ENCODE data around the gene GHR.

GHR gene

GRCh38 chr5:42612750-42613366 is 189.6 kb downstream of the GHR start:
- DNase-seq = no peak

DNA sequence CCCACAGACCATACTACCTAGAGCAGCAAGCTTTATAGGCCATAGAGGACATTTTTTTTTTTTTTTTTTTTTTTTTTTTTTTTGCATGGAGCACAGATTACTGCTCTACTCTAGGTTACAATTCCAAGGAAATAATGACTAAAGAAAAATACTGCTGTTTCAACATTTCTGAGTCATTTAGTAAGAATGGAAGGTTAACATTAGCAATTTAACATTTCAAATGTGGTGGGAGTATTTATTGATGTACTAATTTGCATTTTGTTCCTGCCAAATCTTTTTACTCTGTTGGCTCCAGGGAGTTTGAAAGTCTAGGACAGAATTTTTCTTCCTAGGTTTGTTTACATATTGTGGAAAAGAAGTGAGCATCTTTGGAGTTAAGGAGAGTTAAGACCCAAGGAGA is 191.3 kb downstream of the GHR start:
- DNase-seq = no peak

- DNase-seq = no peak
These were observed 197.5 kb downstream of the GHR start for GRCh38 chr5:42620579-42621216.

DNA sequence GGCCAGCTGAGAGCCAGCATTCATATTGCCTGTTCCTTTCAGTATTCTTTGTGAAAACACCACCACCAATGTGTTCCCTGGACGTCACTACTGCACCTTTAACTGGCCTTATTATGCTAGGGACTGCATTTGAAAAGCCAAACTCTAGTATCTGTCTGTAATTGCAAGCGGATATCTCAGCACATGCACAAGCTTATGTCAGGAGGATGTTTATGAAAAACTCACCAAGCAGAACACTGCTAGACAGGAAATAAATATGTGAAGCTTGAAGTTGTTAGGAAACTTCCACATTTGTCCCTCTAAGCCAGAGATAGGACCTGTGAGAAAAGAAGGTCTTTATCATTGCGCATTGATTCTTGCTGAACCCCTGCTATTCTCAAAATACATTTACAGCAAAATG is 198.0 kb downstream of the GHR start:
- no peak for DNase-seq

DNA sequence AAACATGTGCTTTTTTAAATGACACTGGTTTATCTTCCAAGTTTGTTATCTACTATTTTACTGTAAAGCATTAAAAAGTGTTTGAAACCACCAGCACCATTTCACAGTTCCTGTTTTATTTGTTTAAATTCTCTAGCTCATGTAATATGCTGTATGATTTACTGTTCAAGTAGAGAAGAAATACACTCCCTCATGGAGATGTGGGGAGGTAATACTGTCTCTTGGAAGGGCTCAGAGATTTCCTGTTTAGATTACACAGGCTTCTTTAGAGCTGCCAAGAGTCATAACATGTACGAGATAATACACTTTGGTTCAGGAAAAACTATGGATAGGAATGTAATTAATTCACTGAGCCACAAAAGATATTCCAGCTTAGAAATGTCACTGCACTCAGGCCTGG is 198.4 kb downstream of the GHR start:
- no peak for DNase-seq

DNA sequence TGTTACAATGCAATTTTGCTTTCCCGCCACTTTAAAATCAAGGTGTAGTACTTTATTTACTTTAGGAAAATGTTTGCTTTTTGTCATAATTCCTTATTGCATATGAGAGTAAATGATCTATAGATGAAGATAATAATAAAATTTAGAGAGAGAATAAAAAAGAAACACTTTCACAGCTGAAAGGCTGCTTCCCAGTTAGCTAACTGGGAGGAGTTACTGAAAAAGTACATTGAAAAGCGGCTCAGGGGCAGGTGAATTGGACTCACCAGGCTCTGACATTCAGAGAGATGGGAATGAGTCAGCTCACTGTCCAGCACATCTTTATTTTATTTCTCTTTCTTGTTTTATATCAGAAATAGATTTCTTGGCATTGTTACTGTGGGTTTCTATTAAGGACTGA is 201.7 kb downstream of the GHR start:
- no peak for DNase-seq

- DNase-seq = no peak
These were observed 203.2 kb downstream of the GHR start for GRCh38 chr5:42626462-42626861.

DNA sequence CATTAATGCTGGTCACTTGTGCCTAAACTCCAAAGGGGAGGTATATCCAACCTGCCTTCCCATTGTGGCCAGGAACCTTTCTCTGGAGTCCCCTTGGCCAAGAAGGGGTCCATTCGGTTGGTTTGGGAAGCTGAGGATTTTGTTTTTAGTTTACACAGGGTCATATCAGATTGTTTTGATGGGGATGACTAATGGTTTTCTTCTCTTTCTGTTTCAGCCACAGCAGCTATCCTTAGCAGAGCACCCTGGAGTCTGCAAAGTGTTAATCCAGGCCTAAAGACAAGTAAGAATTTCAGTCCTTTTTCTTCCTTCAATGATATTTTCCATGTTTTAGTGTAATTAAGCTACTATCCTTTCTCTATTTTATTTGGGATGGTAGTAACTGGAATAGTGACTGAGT is 205.6 kb downstream of the GHR start:
- DNase-seq = no peak

DNA sequence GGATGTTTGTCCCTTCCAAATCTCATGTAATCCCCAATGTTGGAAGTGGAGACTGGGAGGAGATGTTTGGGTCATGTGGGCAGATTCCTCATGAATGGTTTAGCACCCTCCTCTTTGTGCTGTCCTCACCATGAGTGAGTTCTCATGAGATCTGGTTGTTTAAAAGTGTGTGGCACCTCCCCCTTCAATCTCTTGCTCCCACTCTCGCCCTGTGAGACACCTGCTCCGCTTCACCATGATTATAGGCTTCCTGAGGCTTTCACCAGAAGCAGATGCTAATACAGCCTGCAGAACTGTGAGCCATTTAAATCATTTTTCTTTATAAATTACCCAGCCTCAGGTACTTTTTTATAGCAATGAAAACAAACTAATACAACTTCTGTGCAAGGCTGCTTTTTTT is 206.0 kb downstream of the GHR start:
- no peak for DNase-seq

DNA sequence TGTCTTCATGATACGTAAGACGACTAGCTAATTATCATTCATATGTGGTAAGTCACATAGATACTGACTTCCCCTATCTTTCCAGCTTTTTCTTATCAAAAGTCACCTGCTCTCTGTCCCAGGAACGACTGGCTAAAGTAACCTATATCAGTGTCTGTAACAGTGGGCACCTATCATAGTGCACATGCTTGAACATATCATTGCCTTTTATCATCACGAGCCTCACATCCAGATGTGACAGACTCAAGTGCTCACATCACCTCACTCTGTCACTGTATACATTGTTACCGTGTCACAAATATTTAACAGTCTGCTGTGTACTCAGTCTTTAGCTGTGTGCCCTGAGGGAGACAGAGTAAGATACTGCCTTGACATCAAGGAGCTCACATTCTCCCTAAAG is 208.0 kb downstream of the GHR start:
- no peak for DNase-seq

DNA sequence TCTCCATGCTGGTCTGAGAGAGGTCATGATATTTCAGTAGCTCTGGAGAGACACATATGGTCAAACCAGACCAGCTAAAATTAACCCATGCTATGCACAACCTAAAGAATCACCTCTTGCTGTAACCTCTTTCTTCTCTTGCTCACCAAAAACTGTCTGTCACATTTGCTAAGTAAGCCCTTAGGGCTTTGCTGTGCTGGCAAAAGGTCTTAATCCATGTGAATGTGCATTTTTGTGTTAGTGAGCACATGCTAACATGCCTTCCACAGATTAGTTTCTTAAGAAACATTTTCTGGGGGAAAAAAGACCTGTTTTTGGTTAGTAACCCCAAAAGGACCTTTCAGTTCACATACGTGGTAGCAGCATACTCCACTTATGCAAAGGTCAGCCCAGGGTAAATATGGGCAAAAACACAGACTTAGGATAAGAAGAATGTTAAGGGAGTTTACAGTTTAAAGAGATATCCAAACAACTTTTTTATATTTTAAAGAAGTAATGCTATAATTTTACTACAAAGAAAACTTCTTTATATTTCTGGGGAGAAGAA is 209.2 kb downstream of the GHR start:
- DNase-seq = no peak

GRCh38 chr5:42634575-42634974 is 211.3 kb downstream of the GHR start:
- no peak for DNase-seq

DNA sequence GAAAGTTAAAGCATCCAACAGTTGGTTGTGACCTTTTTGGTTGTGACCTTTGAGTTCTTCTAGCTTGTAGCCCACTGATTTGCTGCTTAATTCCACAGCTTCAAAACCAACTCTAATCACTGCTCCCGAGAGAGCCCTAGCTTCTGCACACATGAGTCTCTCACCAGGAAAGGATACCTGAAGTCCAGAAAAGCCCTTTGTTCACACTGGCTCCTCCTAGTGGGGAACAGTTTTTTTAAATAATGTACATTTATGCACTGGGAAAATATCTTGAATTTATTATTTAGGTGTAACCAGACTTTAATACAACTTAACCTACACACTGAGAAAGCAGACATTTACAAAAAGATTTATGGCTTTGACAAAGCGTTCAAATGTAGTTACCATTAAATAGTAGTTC is 213.2 kb downstream of the GHR start:
- no peak for DNase-seq

GRCh38 chr5:42636946-42637345 is 213.7 kb downstream of the GHR start:
- no peak for DNase-seq

DNA sequence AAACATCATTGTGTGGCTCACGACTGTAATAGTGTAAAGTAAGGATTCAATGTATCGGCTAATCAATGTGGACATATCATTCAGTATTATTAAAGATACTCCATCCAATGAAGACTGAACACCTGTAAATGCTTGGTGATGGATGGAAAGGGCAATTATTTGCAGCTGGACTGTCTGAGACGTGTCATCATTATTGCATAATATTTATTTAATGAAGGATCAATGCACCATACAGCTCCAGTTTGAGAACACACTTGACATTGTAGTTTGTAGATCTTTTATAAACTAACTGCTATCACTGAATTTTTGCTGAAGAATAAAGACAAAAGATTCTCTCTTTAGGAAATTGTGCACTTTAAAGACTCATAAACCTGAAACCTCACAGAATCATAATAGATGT is 215.7 kb downstream of the GHR start:
- no peak for DNase-seq

GRCh38 chr5:42640835-42641234 is 217.6 kb downstream of the GHR start:
- DNase-seq = no peak

- DNase-seq = no peak
These were observed 218.2 kb downstream of the GHR start for GRCh38 chr5:42641336-42642005.

- DNase-seq = no peak
These were observed 218.8 kb downstream of the GHR start for GRCh38 chr5:42642006-42642405.

DNA sequence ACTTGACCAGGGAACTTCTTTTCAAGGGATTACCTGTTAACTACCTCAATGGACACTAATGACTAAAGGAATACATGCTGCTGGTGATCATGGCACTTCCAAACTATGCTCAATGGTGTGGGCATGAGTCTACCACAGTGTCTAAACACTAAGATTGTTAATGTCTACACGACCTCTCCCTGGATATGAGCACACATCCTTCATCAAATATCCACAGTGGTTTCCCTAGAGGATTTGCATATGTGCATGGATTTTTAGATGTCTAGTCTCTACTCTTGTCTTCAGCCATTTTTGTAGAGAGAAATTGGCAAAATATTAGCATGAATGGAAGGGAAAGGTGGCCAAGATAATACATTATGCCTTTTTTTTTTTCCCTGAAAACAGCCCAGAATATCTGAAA is 220.1 kb downstream of the GHR start:
- DNase-seq = no peak

GRCh38 chr5:42645138-42645537 is 221.9 kb downstream of the GHR start:
- DNase-seq = no peak

DNA sequence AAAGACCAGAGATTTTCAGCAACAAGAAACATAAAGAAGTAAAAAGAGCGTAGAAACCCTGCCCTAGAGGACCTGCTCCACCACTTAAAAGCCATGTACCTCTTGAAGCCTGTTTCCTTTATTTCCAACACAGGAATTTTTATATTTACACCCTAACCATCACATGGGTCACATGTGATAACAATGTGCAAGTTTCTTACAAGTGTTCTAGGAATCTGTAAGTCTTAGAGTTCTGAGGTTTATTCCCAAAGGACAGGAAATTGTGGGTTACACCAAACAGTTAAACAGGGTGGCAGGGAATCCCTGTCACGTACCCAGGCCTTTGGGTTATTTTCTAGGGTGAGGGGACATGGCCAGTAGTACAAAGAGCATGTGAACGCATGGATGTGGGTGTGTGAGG is 224.8 kb downstream of the GHR start:
- DNase-seq = no peak

DNA sequence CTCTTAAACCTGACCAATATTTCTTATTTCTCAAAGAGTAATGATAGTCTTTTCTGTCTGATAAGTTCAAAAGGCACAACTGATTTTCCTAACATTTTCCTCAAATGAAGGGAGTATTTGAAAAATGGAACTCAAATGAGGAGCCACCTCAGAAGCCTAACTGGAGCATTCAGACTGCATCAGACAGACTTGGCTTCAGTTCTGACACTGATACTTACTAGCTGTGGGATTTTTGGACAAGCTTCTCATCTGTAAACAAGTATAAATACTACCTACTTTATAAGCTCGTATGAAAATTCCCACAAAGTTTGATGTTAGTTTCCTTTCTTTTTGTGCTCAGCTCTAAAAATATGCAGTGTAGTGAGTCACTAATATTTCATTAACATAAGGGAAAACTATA is 225.7 kb downstream of the GHR start:
- DNase-seq = no peak

DNA sequence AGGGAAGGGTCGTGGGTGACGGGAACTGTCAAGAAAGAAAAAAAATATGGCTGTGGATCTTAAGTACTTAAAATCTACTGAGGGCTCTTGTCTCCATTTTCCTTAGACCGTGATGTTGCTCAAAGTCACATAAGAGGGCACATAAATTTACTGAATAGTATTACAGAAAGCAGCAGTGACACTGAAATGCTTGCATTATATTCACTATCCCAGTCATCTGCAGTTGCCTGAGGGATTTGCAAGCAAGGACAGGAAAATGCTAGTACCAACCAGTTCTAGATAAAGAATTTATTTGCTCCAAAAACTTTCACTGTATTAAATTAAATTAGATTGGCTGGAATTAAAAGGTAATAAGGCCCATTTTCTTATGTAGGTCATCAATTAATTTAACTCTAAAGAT is 226.8 kb downstream of the GHR start:
- DNase-seq = no peak

DNA sequence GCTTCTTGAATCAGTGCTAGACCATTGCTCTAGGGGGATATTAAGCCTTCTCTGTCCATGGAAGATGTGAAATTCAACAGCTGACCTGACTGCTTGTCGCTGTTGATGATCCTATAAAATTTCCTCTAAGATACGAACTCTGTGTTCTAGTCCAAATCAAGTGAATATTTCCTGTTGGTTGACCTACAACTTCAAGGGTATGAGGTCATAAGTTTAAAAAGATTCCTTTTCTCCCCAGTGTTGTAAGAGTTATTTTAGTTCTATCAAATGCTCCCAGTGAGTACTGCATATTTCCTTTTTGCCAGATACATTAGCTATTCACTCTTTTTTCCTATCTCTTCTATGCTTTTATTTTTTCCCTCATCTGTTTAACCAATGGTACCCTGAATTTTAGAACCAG is 230.5 kb downstream of the GHR start:
- DNase-seq = no peak
